Endometrial microvascular endothelial cells (primary cell): ENCODE measurements around the gene SEMA6D. TPM values are rescaled to one million over a fixed set of nuclear protein-coding genes. Genes with fewer than 3 reads are reported as not detected.

Experiments
- in situ Hi-C: cut with HindIII; loops from 2 replicates; pipeline ENCODE4 v1.10.0; 2017; ENCODE audit warnings: low sequenced_read_pairs, low pct_unique_long_range_greater_than_20kb; ENCODE audit errors: inconsistent ontology term
- total RNA-seq: library from RNA; depleted of rRNA; stranded (reverse); fragments of >200 nt; gene quantifications from one replicate; pipeline ENCODE4 v1.2.3, GENCODE V29; 2015; ENCODE audit errors: inconsistent ontology term

SEMA6D gene
- total RNA-seq, 1 donor from 2014 or later = 2.7 TPM

GRCh38 chr15:47806008-47806407 lies 88.7 kb downstream of the SEMA6D start:
- in situ Hi-C loops = no loop called here

- in situ Hi-C loops = no loop called here
Observed at GRCh38 chr15:47811172-47811571, 93.9 kb downstream of the SEMA6D start.

GRCh38 chr15:47812470-47812999 lies 95.2 kb downstream of the SEMA6D start:
- in situ Hi-C loops = no loop called here

- in situ Hi-C loops = no loop called here
Observed at GRCh38 chr15:47813748-47814384, 96.6 kb downstream of the SEMA6D start.

GRCh38 chr15:47814620-47815019 lies 97.3 kb downstream of the SEMA6D start:
- in situ Hi-C loops = no loop called here

DNA sequence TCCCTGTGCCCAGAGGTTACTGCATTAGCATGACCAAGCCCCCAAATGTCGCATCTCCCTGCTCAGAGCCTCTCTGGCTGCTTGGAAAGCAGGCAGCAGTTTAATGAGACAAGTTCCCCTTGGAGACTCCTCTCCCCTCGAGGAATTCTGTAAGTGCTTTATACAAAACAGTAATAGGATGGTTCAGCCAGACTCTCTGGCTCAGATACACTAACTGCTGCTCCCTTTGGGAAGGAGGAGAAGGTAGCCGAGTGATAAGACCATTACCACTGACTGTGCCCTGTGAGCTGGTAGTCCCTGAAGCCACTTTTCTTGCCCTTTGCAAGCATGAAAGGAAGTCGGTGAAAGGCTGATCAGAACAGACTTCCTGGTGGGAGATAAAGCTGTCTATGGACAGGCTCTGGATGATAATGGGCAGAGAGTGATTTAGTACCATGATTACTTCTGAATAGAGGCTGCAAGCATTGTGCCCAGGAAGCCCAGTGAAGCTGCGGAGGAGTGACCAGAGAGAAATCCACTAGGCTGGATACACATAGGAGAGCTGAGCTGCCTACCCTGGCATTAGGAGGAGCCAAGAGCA lies 100.8 kb downstream of the SEMA6D start:
- in situ Hi-C loops = no loop called here

- in situ Hi-C loops = no loop called here
Observed at GRCh38 chr15:47819158-47819557, 101.9 kb downstream of the SEMA6D start.

DNA sequence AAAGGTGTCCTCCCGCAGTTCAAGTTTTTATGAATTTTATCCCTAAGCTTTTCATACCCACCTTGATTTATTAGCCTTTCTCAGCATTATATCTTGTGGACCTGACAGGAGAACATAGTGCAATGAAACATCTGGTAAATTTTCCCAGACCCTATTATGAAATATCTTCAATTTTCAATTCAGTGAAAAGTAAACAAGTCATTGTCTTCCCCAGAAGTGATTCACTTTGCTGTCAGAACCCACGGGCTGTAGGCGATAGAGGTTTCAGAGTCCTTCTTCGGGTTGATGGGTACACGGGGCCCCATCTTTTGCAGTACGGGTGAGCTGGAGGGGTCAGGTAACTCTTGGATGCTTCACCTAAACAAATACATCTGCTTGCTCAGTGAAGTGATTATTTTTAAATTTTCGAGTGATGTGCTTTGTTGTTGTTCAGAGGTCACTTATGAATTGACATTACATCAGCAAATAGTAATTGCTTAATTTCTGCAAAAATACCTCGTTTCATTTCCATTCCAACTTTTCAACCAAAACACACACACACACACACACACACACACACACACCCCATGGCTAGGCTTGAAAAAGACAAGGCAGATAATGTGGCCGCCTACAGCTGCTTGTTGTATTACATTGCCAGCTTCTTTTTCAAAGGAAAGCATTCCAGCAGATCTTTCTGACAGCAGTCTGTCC lies 102.9 kb downstream of the SEMA6D start:
- in situ Hi-C loops = no loop called here

GRCh38 chr15:47820747-47821319 lies 103.5 kb downstream of the SEMA6D start:
- in situ Hi-C loops = no loop called here

DNA sequence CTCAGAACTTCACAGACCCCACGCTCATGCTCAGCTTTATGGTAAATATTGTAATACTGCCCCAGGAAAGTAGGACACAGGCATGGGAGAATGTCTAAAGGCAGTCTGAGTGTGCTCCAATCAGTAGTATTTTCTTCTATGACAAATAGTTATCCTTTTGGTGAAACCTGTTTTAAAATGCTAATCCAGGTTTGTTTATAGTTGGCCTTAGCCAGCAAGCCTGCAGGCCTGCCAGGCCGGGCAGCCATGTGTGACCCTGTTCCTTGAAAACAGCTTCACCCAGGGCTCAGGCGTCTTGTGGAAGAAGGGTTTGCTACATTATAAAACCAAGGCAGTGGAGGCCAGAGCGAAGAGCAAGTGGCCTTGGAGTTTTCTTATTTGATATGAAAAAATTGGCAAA lies 104.7 kb downstream of the SEMA6D start:
- in situ Hi-C loops = no loop called here
